ENCODE results near the gene GBA3.

DNA sequence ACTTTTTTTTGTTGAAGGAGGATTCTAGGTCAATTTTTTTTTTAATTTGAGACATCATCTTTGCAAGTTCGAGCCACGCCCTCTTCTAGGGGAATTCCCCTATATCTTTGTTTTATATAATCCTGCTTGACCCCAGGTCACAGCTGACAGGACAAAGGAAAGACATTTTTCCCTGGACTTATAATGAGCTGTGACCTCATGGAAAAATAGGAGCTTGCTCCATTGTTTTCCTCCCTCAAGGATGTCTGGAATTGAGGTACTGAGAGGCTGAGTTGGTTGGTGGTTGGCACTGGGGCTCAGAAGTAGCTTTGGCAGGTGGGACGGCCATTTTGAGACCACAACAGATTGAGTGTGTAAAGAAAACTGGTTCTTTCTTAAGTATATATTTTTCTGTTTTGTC, 49.0 kb downstream of the GBA3 start:
- TF ChIP-seq, protein P1, sequence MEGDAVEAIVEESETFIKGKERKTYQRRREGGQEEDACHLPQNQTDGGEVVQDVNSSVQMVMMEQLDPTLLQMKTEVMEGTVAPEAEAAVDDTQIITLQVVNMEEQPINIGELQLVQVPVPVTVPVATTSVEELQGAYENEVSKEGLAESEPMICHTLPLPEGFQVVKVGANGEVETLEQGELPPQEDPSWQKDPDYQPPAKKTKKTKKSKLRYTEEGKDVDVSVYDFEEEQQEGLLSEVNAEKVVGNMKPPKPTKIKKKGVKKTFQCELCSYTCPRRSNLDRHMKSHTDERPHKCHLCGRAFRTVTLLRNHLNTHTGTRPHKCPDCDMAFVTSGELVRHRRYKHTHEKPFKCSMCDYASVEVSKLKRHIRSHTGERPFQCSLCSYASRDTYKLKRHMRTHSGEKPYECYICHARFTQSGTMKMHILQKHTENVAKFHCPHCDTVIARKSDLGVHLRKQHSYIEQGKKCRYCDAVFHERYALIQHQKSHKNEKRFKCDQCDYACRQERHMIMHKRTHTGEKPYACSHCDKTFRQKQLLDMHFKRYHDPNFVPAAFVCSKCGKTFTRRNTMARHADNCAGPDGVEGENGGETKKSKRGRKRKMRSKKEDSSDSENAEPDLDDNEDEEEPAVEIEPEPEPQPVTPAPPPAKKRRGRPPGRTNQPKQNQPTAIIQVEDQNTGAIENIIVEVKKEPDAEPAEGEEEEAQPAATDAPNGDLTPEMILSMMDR (IDR thresholded peaks at IDR 0.05; ENCODE audit: low read length) = no peak
- no peak for TF ChIP-seq EZH2 (IDR thresholded peaks at IDR 0.05; ENCODE audit: borderline replicate concordance, low read length)

Measured in OCI-LY1 (cell line).